GM19395 (cell line): Measurements from ENCODE around the gene BEAN1.
"Not testable (repeated sequence)": the region's sequence is repeated elsewhere in the genome, so short reads cannot be mapped to it uniquely, and the experiment has no call there.

Experiments used
- ATAC-seq: cut with Tn5 transposase; IDR thresholded peaks from one replicate; pipeline ENCODE4 v1.9.1; 2021; ENCODE audit warnings: mild to moderate bottlenecking, moderate library complexity; ENCODE audit not compliant: unreplicated experiment

BEAN1 gene

GRCh38 chr16:66440271-66440802 lies 13.2 kb downstream of the BEAN1 start:
- no peak for ATAC-seq

GRCh38 chr16:66440970-66441369 lies 13.9 kb downstream of the BEAN1 start:
- no peak for ATAC-seq

- ATAC-seq: no peak
These were observed 14.7 kb downstream of the BEAN1 start for GRCh38 chr16:66441586-66442375.

GRCh38 chr16:66442502-66443268 lies 15.6 kb downstream of the BEAN1 start:
- ATAC-seq: no peak

GRCh38 chr16:66443269-66443652 lies 16.2 kb downstream of the BEAN1 start:
- ATAC-seq: no peak

- ATAC-seq: no peak
These were observed 17.0 kb downstream of the BEAN1 start for GRCh38 chr16:66444049-66444481.

- no peak for ATAC-seq
These were observed 19.6 kb downstream of the BEAN1 start for GRCh38 chr16:66446737-66447136.

GRCh38 chr16:66447491-66447890 lies 20.4 kb downstream of the BEAN1 start:
- ATAC-seq: no peak

GRCh38 chr16:66451548-66451947 lies 24.5 kb downstream of the BEAN1 start:
- ATAC-seq: no peak

- not testable (repeated sequence) for ATAC-seq
These were observed 26.1 kb downstream of the BEAN1 start for GRCh38 chr16:66453230-66453629.

GRCh38 chr16:66454751-66455150 lies 27.7 kb downstream of the BEAN1 start:
- no peak for ATAC-seq

GRCh38 chr16:66455970-66456369 lies 28.9 kb downstream of the BEAN1 start:
- no peak for ATAC-seq

GRCh38 chr16:66457888-66458287 lies 30.8 kb downstream of the BEAN1 start:
- no peak for ATAC-seq

- ATAC-seq: no peak
These were observed 31.2 kb downstream of the BEAN1 start for GRCh38 chr16:66458292-66458691.

- no peak for ATAC-seq
These were observed 31.8 kb downstream of the BEAN1 start for GRCh38 chr16:66458853-66459252.

- no peak for ATAC-seq
These were observed 32.8 kb downstream of the BEAN1 start for GRCh38 chr16:66459878-66460277.

- no peak for ATAC-seq
These were observed 33.6 kb downstream of the BEAN1 start for GRCh38 chr16:66460703-66461102.

- no peak for ATAC-seq
These were observed 35.8 kb downstream of the BEAN1 start for GRCh38 chr16:66462912-66463311.

- not testable (repeated sequence) for ATAC-seq
These were observed 38.9 kb downstream of the BEAN1 start for GRCh38 chr16:66465946-66466345.

- not testable (repeated sequence) for ATAC-seq
These were observed 39.5 kb downstream of the BEAN1 start for GRCh38 chr16:66466636-66467035.

- no peak for ATAC-seq
These were observed 40.5 kb downstream of the BEAN1 start for GRCh38 chr16:66467611-66468010.
